Calu3 (cell line): ENCODE results near the gene YAF2. TPM values are rescaled to one million over a fixed set of nuclear protein-coding genes. Genes with fewer than 3 reads are reported as not detected.
A peak's percentile ranks its signal among the peaks of the same experiment; 100 is the strongest.

Experiments
- BruUV-seq: library from RNA; stranded (reverse); fragments of 400-500 nt; replicated peaks from 2 replicates; lab custom pipeline; 2021; lab: Mats Ljungman, UMichigan
- CTCF ChIA-PET: fragments of 300-600 bp; sonication (Branson Sonifier 250); formaldehyde crosslinking; loops from one replicate; lab custom pipeline; 2022; ENCODE audit warnings: antibody characterized with exemption; lab: Charles Lee
- DNase-seq: peaks from one replicate; pipeline ENCODE4 v3.0.0; 2022
- H3K27ac Mint-ChIP-seq: one replicate; pipeline ENCODE4 v1.8.0; 2022; ENCODE audit warnings: mixed read lengths; ENCODE audit not compliant: unreplicated experiment
- H3K27me3 Mint-ChIP-seq: one replicate; pipeline ENCODE4 v1.8.0; 2022; ENCODE audit warnings: mixed read lengths; ENCODE audit not compliant: unreplicated experiment
- H3K36me3 Mint-ChIP-seq: one replicate; pipeline ENCODE4 v1.8.0; 2022; ENCODE audit warnings: mild to moderate bottlenecking, moderate library complexity, mixed read lengths; ENCODE audit not compliant: insufficient read depth, unreplicated experiment
- H3K4me1 Mint-ChIP-seq: one replicate; pipeline ENCODE4 v1.8.0; 2022; ENCODE audit warnings: mild to moderate bottlenecking, low read depth, mixed read lengths; ENCODE audit not compliant: unreplicated experiment
- H3K4me3 Mint-ChIP-seq: one replicate; pipeline ENCODE4 v1.8.0; 2022; ENCODE audit warnings: mild to moderate bottlenecking, low read depth, moderate library complexity, mixed read lengths; ENCODE audit not compliant: unreplicated experiment
- H3K9me3 Mint-ChIP-seq: one replicate; pipeline ENCODE4 v1.8.0; 2022; ENCODE audit warnings: low read depth, mixed read lengths; ENCODE audit not compliant: unreplicated experiment
- intact Hi-C: fragments of 100-400 bp; cut with micrococcal nuclease; formaldehyde crosslinking; loops from one replicate; pipeline ENCODE4 v1.10.0; 2022; ENCODE audit not compliant: unreplicated experiment
- total RNA-seq: library from RNA; stranded (reverse); gene quantifications from 2 replicates; pipeline ENCODE4 v1.2.3, GENCODE V29; 2022
- TF ChIP-seq, protein P1 (sequence below): fragments of 200-600 bp; IDR thresholded peaks from one replicate; pipeline ENCODE4 v1.8.0; 2022; ENCODE audit warnings: antibody characterized with exemption; ENCODE audit not compliant: unreplicated experiment

YAF2 gene
- total RNA-seq, 1 experiment from 2014 or later, result 18.9 TPM

DNA sequence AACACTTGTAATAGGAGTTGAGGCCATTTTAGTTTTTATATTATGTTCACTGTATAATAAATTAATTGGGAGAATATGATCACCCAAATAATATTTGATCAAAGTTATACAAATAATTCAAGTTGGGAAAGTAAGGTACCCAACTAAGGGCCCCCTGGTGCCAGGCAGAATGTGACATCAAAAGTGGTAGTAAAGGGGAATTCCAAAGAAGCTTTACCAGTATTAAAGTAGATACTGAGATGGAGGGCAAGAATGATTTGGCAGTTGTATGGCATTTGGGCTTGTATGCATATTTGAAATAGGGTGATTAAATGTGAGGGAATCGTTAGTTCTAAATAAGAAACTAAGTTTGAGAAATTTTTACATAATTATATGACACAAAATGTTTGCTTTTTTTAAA lies 111.1 kb downstream of the YAF2 start:
- DNase-seq, result no peak
- no peaks in the 10 kb centered on the region for H3K27me3 Mint-ChIP-seq
- BruUV-seq, result no TSS peak
- no peaks in the 10 kb centered on the region for H3K36me3 Mint-ChIP-seq
- no peaks in the 10 kb centered on the region for H3K9me3 Mint-ChIP-seq
- H3K4me1 Mint-ChIP-seq, result peaks cover 13% of the 10 kb centered on the region
- CTCF ChIA-PET, result no interaction called here
- intact Hi-C loops, result loop anchor here (10.0 kb wide), 1 partner anchor 1208 kb away; no protein-coding TSS in a partner anchor
- TF ChIP-seq, protein P1, sequence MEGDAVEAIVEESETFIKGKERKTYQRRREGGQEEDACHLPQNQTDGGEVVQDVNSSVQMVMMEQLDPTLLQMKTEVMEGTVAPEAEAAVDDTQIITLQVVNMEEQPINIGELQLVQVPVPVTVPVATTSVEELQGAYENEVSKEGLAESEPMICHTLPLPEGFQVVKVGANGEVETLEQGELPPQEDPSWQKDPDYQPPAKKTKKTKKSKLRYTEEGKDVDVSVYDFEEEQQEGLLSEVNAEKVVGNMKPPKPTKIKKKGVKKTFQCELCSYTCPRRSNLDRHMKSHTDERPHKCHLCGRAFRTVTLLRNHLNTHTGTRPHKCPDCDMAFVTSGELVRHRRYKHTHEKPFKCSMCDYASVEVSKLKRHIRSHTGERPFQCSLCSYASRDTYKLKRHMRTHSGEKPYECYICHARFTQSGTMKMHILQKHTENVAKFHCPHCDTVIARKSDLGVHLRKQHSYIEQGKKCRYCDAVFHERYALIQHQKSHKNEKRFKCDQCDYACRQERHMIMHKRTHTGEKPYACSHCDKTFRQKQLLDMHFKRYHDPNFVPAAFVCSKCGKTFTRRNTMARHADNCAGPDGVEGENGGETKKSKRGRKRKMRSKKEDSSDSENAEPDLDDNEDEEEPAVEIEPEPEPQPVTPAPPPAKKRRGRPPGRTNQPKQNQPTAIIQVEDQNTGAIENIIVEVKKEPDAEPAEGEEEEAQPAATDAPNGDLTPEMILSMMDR, result no peak
- H3K4me3 Mint-ChIP-seq, result no peak overlapping the region
- H3K27ac Mint-ChIP-seq, result no peak overlapping the region

DNA sequence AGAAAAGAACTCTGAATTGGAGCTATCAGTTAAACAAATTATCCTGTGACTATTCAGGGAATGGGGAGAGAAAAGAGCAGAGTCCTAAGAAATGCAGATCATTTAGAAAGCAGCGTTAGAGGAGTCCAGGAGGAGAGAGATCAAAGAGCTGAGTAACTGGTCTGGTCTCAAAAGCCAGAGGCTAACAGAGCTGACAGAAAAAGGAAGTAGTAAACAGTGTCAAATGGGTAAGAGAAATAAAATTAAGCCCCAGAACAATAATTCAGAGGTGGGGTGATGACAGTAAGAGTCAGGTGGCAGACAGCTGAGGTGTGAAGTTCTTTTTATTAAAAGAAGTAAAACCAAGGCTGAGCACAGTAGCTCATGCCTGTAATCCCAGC lies 112.7 kb downstream of the YAF2 start:
- no peak for DNase-seq
- intact Hi-C loops, result loop anchor here (10.0 kb wide), 1 partner anchor 1209 kb away; no protein-coding TSS in a partner anchor
- Mint-ChIP-seq H3K27me3 (no peaks in the 10 kb centered on the region), H3K27ac (no peak overlapping the region), H3K4me3 (no peak overlapping the region), H3K36me3 (no peaks in the 10 kb centered on the region), H3K4me1 (peaks cover 2% of the 10 kb centered on the region), H3K9me3 (no peaks in the 10 kb centered on the region)
- CTCF ChIA-PET, result no interaction called here
- no TSS peak for BruUV-seq
- TF ChIP-seq, protein P1, result no peak

DNA sequence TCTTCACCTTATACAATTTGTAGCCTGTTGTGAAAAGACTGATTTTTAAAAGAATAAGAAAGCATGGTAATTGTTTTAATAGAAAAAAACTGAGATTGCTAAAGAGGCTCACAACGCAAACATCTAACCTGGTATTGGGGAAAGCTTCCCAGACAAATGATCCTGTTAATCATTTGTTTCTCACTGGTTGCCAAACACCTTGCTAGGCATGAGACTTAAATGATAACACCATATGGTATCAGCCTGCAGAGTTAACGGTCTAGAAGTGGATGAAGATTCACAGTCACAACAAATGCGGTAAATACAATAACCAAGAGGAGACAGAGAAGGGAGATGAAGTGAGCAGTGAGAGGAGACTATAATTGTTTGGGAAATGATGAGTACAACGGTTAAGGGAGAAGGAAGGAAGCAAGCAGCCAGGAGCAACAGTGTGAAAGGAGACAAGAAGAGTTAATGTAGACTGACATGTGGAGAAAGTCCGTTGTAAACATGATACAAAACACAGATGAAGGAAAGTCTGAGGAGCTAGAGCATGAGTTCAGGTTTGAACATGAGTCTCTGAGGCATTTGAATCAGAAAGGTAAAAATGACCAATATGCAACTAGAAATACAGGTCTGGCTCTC lies 113.2 kb downstream of the YAF2 start:
- Mint-ChIP-seq H3K27me3 (no peaks in the 10 kb centered on the region), H3K4me3 (no peak overlapping the region), H3K27ac (no peak overlapping the region), H3K9me3 (no peaks in the 10 kb centered on the region), H3K36me3 (no peaks in the 10 kb centered on the region), H3K4me1 (no peaks in the 10 kb centered on the region)
- BruUV-seq, result no TSS peak
- intact Hi-C loops, result loop anchor here (10.0 kb wide), 1 partner anchor 1210 kb away; no protein-coding TSS in a partner anchor
- DNase-seq, result no peak
- TF ChIP-seq, protein P1, result no peak
- CTCF ChIA-PET, result no interaction called here

DNA sequence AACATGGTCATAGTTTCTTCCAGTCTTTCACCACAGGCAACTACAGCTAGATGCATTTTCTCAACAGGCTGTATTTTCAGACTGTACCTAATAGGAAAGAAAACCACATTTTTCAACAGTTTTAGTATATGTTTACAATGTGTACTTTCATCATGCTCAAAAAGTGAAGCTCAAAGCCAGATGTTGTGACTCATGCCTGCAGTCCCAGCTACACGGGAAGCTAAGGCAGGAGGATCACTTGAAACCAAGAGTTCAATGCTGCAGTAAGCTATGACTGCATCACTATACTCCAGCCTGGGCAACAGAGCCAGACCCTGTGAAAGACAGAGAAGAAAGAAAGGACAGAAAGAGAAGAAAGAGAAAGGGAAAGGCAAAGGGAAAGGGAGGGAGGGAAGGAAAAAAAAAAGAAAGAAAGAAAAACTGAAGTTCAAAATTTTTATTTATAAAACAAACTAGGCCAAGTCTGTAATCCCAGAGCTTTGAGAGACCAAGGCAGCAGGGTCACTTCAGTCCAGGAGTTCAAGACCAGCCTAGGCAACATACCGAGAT lies 118.9 kb downstream of the YAF2 start:
- TF ChIP-seq, protein P1, result no peak
- no peak for DNase-seq
- intact Hi-C loops, result no loop called here
- CTCF ChIA-PET, result no interaction called here
- no peak overlapping the region for H3K4me3 Mint-ChIP-seq
- H3K4me1 Mint-ChIP-seq, result no peaks in the 10 kb centered on the region
- H3K27ac Mint-ChIP-seq, result peak overlapping the region; percentile 7
- H3K9me3 Mint-ChIP-seq, result peaks cover 1% of the 10 kb centered on the region
- peaks cover under 1% of the 10 kb centered on the region for H3K36me3 Mint-ChIP-seq
- H3K27me3 Mint-ChIP-seq, result no peaks in the 10 kb centered on the region
- BruUV-seq, result no TSS peak
